ENCODE results near the gene SLC25A13. TPM values are rescaled to one million over a fixed set of nuclear protein-coding genes. Genes with fewer than 3 reads are reported as not detected.

The SLC25A13 gene
- total and polyA plus RNA-seq, 2 of the 8 experiments (the other 6 are each of a cell fraction or from before 2014, with no cell fraction given), result 30.8 to 85.4 TPM

DNA sequence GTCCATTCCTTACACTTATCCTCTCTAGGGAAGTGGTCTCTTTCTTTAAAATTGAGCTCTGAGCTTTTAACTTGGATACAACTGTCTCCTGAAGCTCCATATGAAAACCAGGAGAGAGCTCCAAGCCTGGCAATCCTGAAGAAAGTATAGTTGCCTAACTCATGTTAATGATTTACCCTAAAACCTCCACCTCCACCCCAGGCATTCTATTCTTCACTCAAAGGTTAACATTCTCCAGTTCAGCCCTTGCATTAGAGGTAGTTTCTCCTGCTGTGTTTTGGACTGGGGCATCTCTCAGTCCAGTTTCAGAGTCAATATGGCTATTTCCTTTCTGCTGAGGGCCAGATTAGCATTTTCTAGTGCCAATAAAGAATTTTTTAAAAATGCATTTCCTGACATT is 195.5 kb downstream of the SLC25A13 start:
- H3K56ac ChIP-seq (replicated peaks; ENCODE audit: insufficient read length, low read depth, low read length), result no peak overlapping the region
- H4K5ac ChIP-seq (ENCODE audit: insufficient read length, low read depth, low read length), result no peak overlapping the region
- no peaks in the 10 kb centered on the region for H3K79me2 ChIP-seq (ENCODE audit: control insufficient read depth in 1 of 2, insufficient read depth in 2 of 2, low read length in 2 of 2)
- FAIRE-seq, result peak; percentile 45
- no peak overlapping the region for H3K14ac ChIP-seq (ENCODE audit: insufficient read length)
- no peak overlapping the region for H3K4me2 ChIP-seq (ENCODE audit: insufficient read depth in 1 of 2, low read depth in 2 of 2, low read length in 2 of 2)
- CTCF ChIA-PET (ENCODE audit: partially characterized antibody), result interaction anchor here (0.6 to 1.7 kb wide), 3 partner anchors 8 to 65 kb away, joined by 3 to 6 read pairs (median 3); no protein-coding TSS in a partner anchor
- POLR2A ChIA-PET (ENCODE audit: partially characterized antibody), result interaction anchor here (0.8 kb wide), 1 partner anchor 17 kb away, joined by 3 read pairs; no protein-coding TSS in a partner anchor
- H2AK5ac ChIP-seq (ENCODE audit: low read depth, low read length), result no peak overlapping the region
- H4K8ac ChIP-seq (ENCODE audit: extremely low read depth, insufficient read depth, low read length), result no peak overlapping the region
- no peak overlapping the region for H3K18ac ChIP-seq (ENCODE audit: extremely low read depth, low read length)
- DNase-seq (ENCODE audit: low read depth in 1 of 2, low spot score in 2 of 2), result no peak
- no peak overlapping the region for H2AFZ ChIP-seq (ENCODE audit: low read length)
- no peak overlapping the region for H3K4ac ChIP-seq (replicated peaks; ENCODE audit: insufficient read length, low read depth, low read length)
- H3K4me1 ChIP-seq (replicated peaks in 1 of 4; ENCODE audit: control insufficient read depth in 3 of 4, insufficient read depth in 4 of 4, low read length in 3 of 4), result no peaks in the 10 kb centered on the region; a peak in 1 of 7 replicates
- no peaks in the 10 kb centered on the region; a peak in 3 of 8 replicates for H3K36me3 ChIP-seq (ENCODE audit: control insufficient read depth in 2 of 4, insufficient read depth in 4 of 4, low read length in 3 of 4)
- H2BK12ac ChIP-seq (ENCODE audit: low read depth, low read length), result no peak overlapping the region
- H3K79me1 ChIP-seq (ENCODE audit: low read depth, low read length), result no peaks in the 10 kb centered on the region
- H2BK15ac ChIP-seq (ENCODE audit: low read length), result no peak overlapping the region
- H3K4me3 ChIP-seq (ENCODE audit: extremely low read depth in 1 of 4, insufficient read depth in 2 of 4, low read depth in 3 of 4, low read length in 4 of 4), result no peak overlapping the region
- TF ChIP-seq CTCF (IDR thresholded peaks at IDR 0.05; ENCODE audit: control extremely low read depth in 1 of 3, insufficient read depth in 1 of 3, low read depth in 1 of 3, low read length in 3 of 3) (no peak), CEBPB (IDR thresholded peaks at IDR 0.05; ENCODE audit: low read depth, low read length) (peak; percentile 31; the same call in 1 of the 2 replicates), KDM5A (IDR thresholded peaks at IDR 0.05; ENCODE audit: low read length) (no peak), TAF7 (optimal IDR thresholded peaks at IDR 0.05; ENCODE audit: borderline replicate concordance, low read depth, low read length) (no peak)
- H4K20me1 ChIP-seq (replicated peaks in 1 of 2; ENCODE audit: control insufficient read depth in 1 of 2, insufficient read depth in 2 of 2, low read length in 2 of 2), result peaks cover 2 to 3% of the 10 kb centered on the region in 2 experiments
- no peak overlapping the region for H4K91ac ChIP-seq (replicated peaks; ENCODE audit: insufficient read length, low read length)
- no peaks in the 10 kb centered on the region; a peak in 1 of 7 replicates for H3K27me3 ChIP-seq (replicated peaks in 1 of 4; ENCODE audit: control insufficient read depth in 3 of 4, extremely low read depth in 1 of 4, insufficient read depth in 3 of 4, low read length in 3 of 4)
- H3K9me3 ChIP-seq (ENCODE audit: insufficient read depth in 2 of 2, low read depth in 1 of 2, low read length in 1 of 2), result no peaks in the 10 kb centered on the region
- H2BK5ac ChIP-seq (ENCODE audit: low read depth, low read length), result no peak overlapping the region
- no peak overlapping the region for H3K27ac ChIP-seq (ENCODE audit: low read depth, low read length)
- no peak overlapping the region for H2BK20ac ChIP-seq (ENCODE audit: low read length)
- H3K9ac ChIP-seq (replicated peaks in 1 of 4; ENCODE audit: extremely low read depth in 1 of 4, low read depth in 3 of 4, low read length in 3 of 4), result no peak overlapping the region
- no peak overlapping the region for H3K23ac ChIP-seq (ENCODE audit: insufficient read length)
- H2BK120ac ChIP-seq (replicated peaks; ENCODE audit: low read depth, low read length), result no peak overlapping the region
- no peaks in the 10 kb centered on the region for H3K23me2 ChIP-seq (ENCODE audit: low read depth, low read length)

Measured in H1 (cell line).